Keratinocyte (primary cell): ENCODE measurements around the gene COL9A3.

Source experiments
- EZH2 ChIP-seq: IDR thresholded peaks from one replicate; pipeline ENCODE4 v1.6.1; 2012; ENCODE audit warnings: inconsistent platforms, mild to moderate bottlenecking, low read length, moderate library complexity
- TF ChIP-seq, protein P1 (sequence below), 3 experiments: IDR thresholded peaks in 1 of 3; conservative IDR thresholded peaks in 1 of 3; optimal IDR thresholded peaks in 1 of 3; 2 replicates in 2 of 3; 3 replicates in 1 of 3; pipeline versions ENCODE3 to v1.5.1; 2011; ENCODE audit warnings: low read length in 3 of 3, mild to moderate bottlenecking in 3 of 3, moderate library complexity in 2 of 3, control low read depth in 1 of 3, inconsistent platforms in 1 of 3; ENCODE audit not compliant: insufficient read depth in 2 of 3; ENCODE audit errors: extremely low read depth in 1 of 3

DNA sequence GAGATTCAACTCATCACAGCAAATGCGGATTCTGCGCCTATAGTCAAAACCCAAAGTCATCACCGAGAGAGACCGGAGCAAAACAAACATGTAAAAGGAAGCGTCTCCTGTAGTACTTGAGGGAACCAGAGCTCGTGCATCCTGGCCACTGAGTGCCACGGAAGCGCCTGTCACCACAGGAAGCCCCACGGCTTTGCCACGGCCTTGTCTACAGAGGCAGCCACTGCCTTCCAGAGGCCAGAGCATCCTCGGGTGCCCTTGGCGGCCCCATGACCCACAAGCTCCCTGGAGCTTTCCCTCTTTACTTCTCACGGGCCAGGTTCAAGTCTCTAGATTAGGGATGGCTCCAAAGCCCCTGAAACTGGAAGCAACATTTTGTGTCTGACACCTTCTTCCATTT, 37.3 kb downstream of the COL9A3 start:
- no peak for TF ChIP-seq EZH2
- TF ChIP-seq, protein P1, sequence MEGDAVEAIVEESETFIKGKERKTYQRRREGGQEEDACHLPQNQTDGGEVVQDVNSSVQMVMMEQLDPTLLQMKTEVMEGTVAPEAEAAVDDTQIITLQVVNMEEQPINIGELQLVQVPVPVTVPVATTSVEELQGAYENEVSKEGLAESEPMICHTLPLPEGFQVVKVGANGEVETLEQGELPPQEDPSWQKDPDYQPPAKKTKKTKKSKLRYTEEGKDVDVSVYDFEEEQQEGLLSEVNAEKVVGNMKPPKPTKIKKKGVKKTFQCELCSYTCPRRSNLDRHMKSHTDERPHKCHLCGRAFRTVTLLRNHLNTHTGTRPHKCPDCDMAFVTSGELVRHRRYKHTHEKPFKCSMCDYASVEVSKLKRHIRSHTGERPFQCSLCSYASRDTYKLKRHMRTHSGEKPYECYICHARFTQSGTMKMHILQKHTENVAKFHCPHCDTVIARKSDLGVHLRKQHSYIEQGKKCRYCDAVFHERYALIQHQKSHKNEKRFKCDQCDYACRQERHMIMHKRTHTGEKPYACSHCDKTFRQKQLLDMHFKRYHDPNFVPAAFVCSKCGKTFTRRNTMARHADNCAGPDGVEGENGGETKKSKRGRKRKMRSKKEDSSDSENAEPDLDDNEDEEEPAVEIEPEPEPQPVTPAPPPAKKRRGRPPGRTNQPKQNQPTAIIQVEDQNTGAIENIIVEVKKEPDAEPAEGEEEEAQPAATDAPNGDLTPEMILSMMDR (optimal IDR thresholded peaks at IDR 0.05 in 1 of 3, IDR thresholded peaks at IDR 0.05 in 1 of 3, conservative IDR thresholded peaks at IDR 0.05 in 1 of 3; ENCODE audit: extremely low read depth in 1 of 3, insufficient read depth in 2 of 3, low read length in 3 of 3) = no peak
